WI38 (cell line): ENCODE results near the gene VWA8.

Experiments used
- H3K4me3 ChIP-seq: 2 replicates; pipeline ENCODE4 v1.5.1; 2011; ENCODE audit warnings: low read depth, mild to moderate bottlenecking, control low read depth, low read length
- TF ChIP-seq, protein P1 (sequence below): IDR thresholded peaks from 2 replicates; pipeline ENCODE4 v1.5.1; 2012; ENCODE audit warnings: low read depth, mild to moderate bottlenecking, control low read depth, low read length

VWA8 gene

DNA sequence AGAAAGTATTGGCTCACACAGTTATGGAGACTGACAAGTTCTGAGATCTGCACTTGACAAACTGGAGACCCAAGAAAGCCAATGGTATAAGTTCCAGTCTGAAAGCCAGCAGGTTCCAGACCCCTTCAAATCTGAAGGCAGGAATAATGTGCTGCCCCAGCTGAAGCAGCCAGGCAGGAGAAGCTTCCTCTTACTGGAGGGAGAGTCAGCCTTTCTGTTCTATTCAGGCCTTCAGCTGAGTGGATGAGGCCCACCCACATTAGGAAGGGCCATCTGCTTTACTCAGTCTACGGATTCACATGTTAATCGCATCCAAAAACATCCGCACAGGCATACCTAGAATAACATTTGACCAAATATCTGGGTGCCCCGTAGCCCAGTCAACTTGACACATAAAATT lies 8.2 kb upstream of the VWA8 start:
- TF ChIP-seq, protein P1, sequence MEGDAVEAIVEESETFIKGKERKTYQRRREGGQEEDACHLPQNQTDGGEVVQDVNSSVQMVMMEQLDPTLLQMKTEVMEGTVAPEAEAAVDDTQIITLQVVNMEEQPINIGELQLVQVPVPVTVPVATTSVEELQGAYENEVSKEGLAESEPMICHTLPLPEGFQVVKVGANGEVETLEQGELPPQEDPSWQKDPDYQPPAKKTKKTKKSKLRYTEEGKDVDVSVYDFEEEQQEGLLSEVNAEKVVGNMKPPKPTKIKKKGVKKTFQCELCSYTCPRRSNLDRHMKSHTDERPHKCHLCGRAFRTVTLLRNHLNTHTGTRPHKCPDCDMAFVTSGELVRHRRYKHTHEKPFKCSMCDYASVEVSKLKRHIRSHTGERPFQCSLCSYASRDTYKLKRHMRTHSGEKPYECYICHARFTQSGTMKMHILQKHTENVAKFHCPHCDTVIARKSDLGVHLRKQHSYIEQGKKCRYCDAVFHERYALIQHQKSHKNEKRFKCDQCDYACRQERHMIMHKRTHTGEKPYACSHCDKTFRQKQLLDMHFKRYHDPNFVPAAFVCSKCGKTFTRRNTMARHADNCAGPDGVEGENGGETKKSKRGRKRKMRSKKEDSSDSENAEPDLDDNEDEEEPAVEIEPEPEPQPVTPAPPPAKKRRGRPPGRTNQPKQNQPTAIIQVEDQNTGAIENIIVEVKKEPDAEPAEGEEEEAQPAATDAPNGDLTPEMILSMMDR = no peak
- no peak overlapping the region for H3K4me3 ChIP-seq

DNA sequence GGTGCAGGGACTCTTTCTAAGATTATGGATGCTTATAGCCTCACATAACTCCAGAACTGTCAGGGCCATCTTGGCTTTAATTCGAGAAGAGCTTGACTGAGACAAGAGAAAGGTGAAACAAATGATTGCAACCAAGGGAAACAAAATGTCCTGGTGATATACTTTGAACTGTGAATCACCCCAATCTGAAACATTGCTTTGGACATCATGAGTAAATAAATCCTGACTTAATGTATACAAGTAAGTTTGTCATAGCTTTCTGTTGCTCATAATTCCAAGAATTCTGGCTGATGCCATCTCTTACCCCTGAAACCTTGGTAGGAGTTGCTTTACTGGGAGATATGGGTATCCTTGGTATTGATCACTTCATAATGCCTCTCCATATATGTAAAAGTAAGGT lies 5.8 kb upstream of the VWA8 start:
- TF ChIP-seq, protein P1 = no peak
- no peak overlapping the region for H3K4me3 ChIP-seq

DNA sequence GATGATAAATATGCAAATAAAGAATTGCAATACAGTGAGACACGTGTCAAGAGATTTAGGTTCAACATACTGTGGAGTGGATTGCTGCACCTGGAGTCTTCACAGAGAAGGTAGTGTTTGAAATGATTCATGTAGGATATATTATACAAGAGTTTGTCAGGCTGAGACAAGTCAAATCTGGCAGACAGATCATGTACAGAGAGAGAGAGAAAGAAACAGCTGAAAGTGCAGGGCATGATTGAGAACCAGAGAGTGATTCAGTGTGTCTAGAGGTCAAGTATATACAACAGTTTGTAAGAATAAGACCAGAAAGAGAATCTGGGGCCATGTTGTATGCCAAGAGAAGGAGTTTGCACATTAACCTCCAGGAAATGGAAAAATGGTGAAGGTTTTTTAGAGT lies 2.1 kb upstream of the VWA8 start:
- TF ChIP-seq, protein P1 = no peak
- no peak overlapping the region for H3K4me3 ChIP-seq

DNA sequence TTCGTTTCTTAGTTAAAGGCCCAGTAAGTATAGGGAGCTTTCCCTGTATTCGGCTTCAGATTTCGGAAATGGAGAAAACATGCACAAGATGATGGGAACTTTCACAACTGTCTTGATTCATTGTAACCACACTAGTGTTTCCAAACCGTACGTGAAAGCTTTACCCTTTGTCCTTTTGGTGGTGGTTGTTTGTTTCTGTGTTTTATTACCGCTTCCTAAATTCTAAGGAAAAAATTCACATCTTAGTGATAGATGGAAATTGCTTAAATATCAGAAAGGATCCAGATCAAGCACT lies 504 bp upstream of the VWA8 start:
- TF ChIP-seq, protein P1 = no peak

DNA sequence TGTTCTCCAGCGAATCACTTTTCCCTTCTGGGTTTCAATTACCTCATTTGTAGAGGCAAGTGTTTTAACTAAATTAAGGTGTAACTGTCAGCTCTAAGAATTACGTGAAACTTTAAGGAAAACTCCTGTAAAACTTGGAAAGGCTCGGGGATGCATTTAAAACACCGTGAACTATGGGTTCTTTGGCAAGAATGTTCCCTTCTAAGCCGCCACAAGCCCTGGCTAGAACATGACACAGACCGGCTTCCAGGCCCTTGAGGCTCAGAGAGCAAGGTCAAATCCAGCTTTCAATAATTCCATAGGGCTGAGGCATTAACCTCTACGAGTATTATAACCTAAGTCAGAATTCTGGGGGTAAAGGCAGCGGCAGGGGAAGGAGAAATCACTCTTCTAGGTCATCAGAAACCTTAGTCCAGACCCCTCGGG lies 685 bp downstream of the VWA8 start:
- H3K4me3 ChIP-seq = peak overlapping the region; percentile 80

More for the DNA sequence above, 504 bp upstream of the VWA8 start:
- peak overlapping the region; percentile 80 for H3K4me3 ChIP-seq

DNA sequence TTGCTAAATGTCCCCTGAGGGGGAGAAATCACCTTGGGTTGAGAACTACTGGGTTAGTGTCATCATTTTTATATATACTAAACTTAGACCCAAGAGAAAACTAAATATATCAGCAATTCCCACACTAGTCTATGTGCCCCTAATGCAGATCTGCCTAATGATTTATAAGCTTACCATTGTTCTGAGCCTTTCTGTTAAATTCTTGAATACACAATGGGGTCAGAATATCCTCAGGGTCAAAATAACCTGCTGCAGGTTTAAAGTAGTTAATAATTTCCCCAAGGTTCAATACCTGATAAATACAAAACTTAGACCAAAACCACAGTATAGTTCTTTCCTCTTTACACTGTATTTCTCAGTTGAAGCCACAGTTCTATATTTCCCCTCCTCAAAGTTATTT lies 4.6 kb downstream of the VWA8 start:
- TF ChIP-seq, protein P1 = no peak
- no peak overlapping the region for H3K4me3 ChIP-seq

More for the DNA sequence above, 685 bp downstream of the VWA8 start:
- TF ChIP-seq, protein P1 = no peak

DNA sequence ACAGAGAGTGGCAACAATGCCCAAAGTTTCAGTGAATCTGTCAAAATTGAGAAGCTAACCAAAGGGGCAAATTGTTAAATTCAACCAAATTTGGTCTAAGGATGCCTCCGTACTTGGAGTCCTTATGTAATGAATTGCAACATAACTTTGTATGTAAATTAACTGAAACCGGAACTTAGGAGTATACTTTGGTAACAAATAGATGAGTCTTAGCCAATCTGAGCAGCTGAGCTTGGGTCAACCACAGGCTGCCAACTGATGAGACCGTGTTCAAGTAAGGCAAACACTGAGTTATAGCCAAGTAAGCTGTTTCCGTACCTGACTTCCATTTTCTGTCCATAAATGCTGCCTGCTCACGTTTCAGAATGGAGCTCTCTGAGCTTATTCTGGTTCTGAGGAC lies 5.3 kb downstream of the VWA8 start:
- no peak overlapping the region for H3K4me3 ChIP-seq

More for the DNA sequence above, 5.3 kb downstream of the VWA8 start:
- TF ChIP-seq, protein P1 = no peak
